ENCODE data around the gene CTU2. TPM values are rescaled to one million over a fixed set of nuclear protein-coding genes. Genes with fewer than 3 reads are reported as not detected.

CTU2 gene
- total and polyA plus RNA-seq, 9 of the 15 experiments (the other 6 are each of a cell fraction or from before 2014, with no cell fraction given) = 1.3 to 105 (median 23.2) TPM

GRCh38 chr16:88688013-88688778 is 18.1 kb upstream of the CTU2 start (continued):
- TF ChIP-seq CREB5 (CRISPR knock-in tag; IDR thresholded peaks at IDR 0.05) (no peak), ZNF3 (CRISPR knock-in tag; IDR thresholded peaks at IDR 0.05) (no peak), JUN (IDR thresholded peaks at IDR 0.05; ENCODE audit: borderline replicate concordance, low read depth, low read length) (peak; percentile 89), JUN (CRISPR knock-in tag; IDR thresholded peaks at IDR 0.05; ENCODE audit: borderline replicate concordance) (no peak; the same call in 1 of the 2 replicates), HNRNPH1 (optimal IDR thresholded peaks at IDR 0.05; ENCODE audit: low read depth, low read length) (no peak), SRSF1 (IDR thresholded peaks at IDR 0.05; ENCODE audit: low read depth, low read length) (no peak), MBD2 (IDR thresholded peaks at IDR 0.05; ENCODE audit: borderline replicate concordance, low read depth) (peak; percentile 85), PHTF2 (CRISPR knock-in tag; IDR thresholded peaks at IDR 0.05) (no peak), BHLHE40 (IDR thresholded peaks at IDR 0.05; ENCODE audit: low read length) (peak; percentile 61), GTF2F1 (IDR thresholded peaks at IDR 0.05; ENCODE audit: low read depth, low read length) (0 out of 2 replicates have a peak, but pooled peaks have one; percentile 57), NEUROD1 (IDR thresholded peaks at IDR 0.05; ENCODE audit: borderline replicate concordance, low read depth, low read length, partially characterized antibody) (peak; percentile 95), KDM2B (CRISPR knock-in tag; IDR thresholded peaks at IDR 0.05) (peak; percentile 25; the same call in 1 of the 2 replicates), ZNF263 (CRISPR knock-in tag; IDR thresholded peaks at IDR 0.05; ENCODE audit: borderline replicate concordance) (peak; percentile 24; the same call in 1 of the 2 replicates), STAT5A (IDR thresholded peaks at IDR 0.05; ENCODE audit: borderline replicate concordance, low read length) (peak; percentile 85), ARID1B (IDR thresholded peaks at IDR 0.05) (peak; percentile 99), TCF3 (CRISPR knock-in tag; IDR thresholded peaks at IDR 0.05) (peak; percentile 97), CHD2 (IDR thresholded peaks at IDR 0.05; ENCODE audit: low read depth, low read length) (no peak), ZNF766 (CRISPR knock-in tag; conservative IDR thresholded peaks at IDR 0.05) (peak; percentile 60; the same call in 1 of the 2 replicates), ARNT (IDR thresholded peaks at IDR 0.05) (peak; percentile 33 to 90; a peak in 2 of 4 replicates)
- TF ChIP-seq, protein P1, sequence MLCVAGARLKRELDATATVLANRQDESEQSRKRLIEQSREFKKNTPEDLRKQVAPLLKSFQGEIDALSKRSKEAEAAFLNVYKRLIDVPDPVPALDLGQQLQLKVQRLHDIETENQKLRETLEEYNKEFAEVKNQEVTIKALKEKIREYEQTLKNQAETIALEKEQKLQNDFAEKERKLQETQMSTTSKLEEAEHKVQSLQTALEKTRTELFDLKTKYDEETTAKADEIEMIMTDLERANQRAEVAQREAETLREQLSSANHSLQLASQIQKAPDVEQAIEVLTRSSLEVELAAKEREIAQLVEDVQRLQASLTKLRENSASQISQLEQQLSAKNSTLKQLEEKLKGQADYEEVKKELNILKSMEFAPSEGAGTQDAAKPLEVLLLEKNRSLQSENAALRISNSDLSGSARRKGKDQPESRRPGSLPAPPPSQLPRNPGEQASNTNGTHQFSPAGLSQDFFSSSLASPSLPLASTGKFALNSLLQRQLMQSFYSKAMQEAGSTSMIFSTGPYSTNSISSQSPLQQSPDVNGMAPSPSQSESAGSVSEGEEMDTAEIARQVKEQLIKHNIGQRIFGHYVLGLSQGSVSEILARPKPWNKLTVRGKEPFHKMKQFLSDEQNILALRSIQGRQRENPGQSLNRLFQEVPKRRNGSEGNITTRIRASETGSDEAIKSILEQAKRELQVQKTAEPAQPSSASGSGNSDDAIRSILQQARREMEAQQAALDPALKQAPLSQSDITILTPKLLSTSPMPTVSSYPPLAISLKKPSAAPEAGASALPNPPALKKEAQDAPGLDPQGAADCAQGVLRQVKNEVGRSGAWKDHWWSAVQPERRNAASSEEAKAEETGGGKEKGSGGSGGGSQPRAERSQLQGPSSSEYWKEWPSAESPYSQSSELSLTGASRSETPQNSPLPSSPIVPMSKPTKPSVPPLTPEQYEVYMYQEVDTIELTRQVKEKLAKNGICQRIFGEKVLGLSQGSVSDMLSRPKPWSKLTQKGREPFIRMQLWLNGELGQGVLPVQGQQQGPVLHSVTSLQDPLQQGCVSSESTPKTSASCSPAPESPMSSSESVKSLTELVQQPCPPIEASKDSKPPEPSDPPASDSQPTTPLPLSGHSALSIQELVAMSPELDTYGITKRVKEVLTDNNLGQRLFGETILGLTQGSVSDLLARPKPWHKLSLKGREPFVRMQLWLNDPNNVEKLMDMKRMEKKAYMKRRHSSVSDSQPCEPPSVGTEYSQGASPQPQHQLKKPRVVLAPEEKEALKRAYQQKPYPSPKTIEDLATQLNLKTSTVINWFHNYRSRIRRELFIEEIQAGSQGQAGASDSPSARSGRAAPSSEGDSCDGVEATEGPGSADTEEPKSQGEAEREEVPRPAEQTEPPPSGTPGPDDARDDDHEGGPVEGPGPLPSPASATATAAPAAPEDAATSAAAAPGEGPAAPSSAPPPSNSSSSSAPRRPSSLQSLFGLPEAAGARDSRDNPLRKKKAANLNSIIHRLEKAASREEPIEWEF (CRISPR knock-in tag; IDR thresholded peaks at IDR 0.05) = no peak
- TF ChIP-seq, protein P2, sequence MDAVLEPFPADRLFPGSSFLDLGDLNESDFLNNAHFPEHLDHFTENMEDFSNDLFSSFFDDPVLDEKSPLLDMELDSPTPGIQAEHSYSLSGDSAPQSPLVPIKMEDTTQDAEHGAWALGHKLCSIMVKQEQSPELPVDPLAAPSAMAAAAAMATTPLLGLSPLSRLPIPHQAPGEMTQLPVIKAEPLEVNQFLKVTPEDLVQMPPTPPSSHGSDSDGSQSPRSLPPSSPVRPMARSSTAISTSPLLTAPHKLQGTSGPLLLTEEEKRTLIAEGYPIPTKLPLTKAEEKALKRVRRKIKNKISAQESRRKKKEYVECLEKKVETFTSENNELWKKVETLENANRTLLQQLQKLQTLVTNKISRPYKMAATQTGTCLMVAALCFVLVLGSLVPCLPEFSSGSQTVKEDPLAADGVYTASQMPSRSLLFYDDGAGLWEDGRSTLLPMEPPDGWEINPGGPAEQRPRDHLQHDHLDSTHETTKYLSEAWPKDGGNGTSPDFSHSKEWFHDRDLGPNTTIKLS (IDR thresholded peaks at IDR 0.05; ENCODE audit: borderline replicate concordance, low read depth) = 0 out of 2 replicates have a peak, but pooled peaks have one; percentile 14
